Colonic mucosa (tissue), 4 donors: ENCODE results near the gene ADAMTS5. TPM values are rescaled to one million over a fixed set of nuclear protein-coding genes. Genes with fewer than 3 reads are reported as not detected.

Experiments used
- DNase-seq: peaks from one replicate; pipeline ENCODE4 v3.0.0-alpha.2; 2020
- H3K27ac ChIP-seq: fragments of 200-600 bp; one replicate; pipeline ENCODE4 v1.8.0; 2021
- H3K27me3 ChIP-seq: fragments of 200-600 bp; one replicate; pipeline ENCODE4 v1.8.0; 2021
- H3K36me3 ChIP-seq: fragments of 200-600 bp; one replicate; pipeline ENCODE4 v1.8.0; 2021
- H3K4me1 ChIP-seq: fragments of 200-600 bp; one replicate; pipeline ENCODE4 v1.8.0; 2021; ENCODE audit warnings: mild to moderate bottlenecking
- H3K4me3 ChIP-seq: fragments of 200-600 bp; one replicate; pipeline ENCODE4 v1.8.0; 2021
- H3K9ac ChIP-seq, 2 donors: one replicate each; pipeline ENCODE4 v1.7.0; 2013; ENCODE audit warnings: control low read depth in 2 of 2, low read depth in 2 of 2, low read length in 2 of 2
- H3K9me3 ChIP-seq: fragments of 200-600 bp; one replicate; pipeline ENCODE4 v1.8.0; 2021
- CTCF ChIP-seq: fragments of 200-600 bp; IDR thresholded peaks from one replicate; pipeline ENCODE4 v1.8.0; 2022; ENCODE audit warnings: antibody characterized with exemption, mild to moderate bottlenecking
- intact Hi-C: fragments of 100-400 bp; cut with DNase I; formaldehyde crosslinking; loops from one replicate; pipeline ENCODE4 v1.14.1; 2022
- total RNA-seq, 2 donors: library from RNA; stranded (reverse); fragmentation: NEBNext Ultra II Directional in 1 of 2; extraction: Animal tissue kit (Norgen Biotek cat#: 25700) in 1 of 2; gene quantifications; one replicate each; pipeline ENCODE4 v1.2.1, GENCODE V29; 2021
- donor health status: healthy.
- donor health status: DM: no; HTN: no; CAD: no.
- donor health status: DM: no; HTN: no; CAD: no.

Gene ADAMTS5
- total RNA-seq = 1 to 10 TPM in 1 of 2 donors, under 1 TPM in 1; 0.96 to 1.6 TPM

DNA sequence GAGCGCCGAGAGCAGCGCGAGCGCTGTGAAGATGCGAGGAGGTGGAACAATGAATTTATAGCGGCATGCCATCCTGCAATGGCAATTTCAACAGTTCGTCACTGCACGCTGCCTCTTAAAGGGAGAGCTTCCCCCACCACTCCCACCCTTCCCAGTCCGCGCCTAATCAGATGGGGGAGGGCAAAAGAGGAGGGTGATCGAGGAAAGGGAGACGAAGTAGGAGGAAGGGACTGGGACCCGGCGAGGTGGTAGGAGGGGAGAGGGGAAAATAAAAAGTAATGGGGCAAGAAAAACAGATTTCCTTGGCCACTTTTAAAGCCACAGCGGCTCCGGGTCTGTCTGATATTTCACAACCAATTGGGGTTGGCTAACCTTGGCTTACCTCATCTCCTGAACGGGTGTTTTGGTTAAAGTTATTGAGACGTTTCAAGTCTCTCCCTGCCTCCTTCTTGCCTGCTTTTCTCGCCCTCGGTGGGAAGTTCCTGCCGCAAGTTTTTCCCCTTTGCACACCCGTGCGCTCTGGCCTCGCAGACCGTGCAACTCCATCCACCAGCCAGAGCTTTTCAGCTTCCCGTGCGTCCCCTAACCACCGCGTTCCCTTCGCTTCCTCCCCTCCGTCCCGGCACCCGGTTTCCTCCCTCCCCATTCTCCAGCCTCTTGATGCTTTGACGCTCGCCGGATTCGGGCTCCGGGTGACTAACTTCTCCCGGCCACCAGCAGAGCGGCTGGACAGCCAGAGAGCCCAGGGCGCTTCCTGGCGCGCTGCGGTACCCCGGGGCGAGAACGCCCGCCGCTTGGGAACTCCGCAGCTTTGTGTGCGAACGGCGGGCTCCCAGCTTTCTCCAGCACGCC lies at the start of gene ADAMTS5:
ADAMTS5 (minus strand) TSS at position 27 of the 852 bp plus-strand sequence. CDS start 697 bp downstream, outside the sequence.
- peaks cover 15% of the 10 kb centered on the region for H3K27me3 ChIP-seq

GRCh38 chr21:27001526-27001925 lies 34.6 kb upstream of the ADAMTS5 start:
- Histone ChIP-seq H3K4me1 (no peaks in the 10 kb centered on the region), H3K27me3 (no peaks in the 10 kb centered on the region), H3K9ac (no peak overlapping the region), H3K36me3 (no peaks in the 10 kb centered on the region), H3K27ac (no peak overlapping the region), H3K9me3 (no peaks in the 10 kb centered on the region), H3K4me3 (no peak overlapping the region)
- TF ChIP-seq CTCF = no peak
- DNase-seq = no peak
- intact Hi-C loops = no loop called here

More for the DNA sequence above, at the start of gene ADAMTS5:
- intact Hi-C loops = no loop called here
- Histone ChIP-seq H3K9ac (peak within 1 kb of the TSS; percentile 34 to 63), H3K4me3 (peak within 1 kb of the TSS; percentile 33), H3K36me3 (no peaks in the 10 kb centered on the region), H3K4me1 (no peaks in the 10 kb centered on the region), H3K9me3 (no peaks in the 10 kb centered on the region), H3K27ac (peak within 1 kb of the TSS; percentile 50)
- peak; percentile 28 for DNase-seq
- no peak for TF ChIP-seq CTCF

DNA sequence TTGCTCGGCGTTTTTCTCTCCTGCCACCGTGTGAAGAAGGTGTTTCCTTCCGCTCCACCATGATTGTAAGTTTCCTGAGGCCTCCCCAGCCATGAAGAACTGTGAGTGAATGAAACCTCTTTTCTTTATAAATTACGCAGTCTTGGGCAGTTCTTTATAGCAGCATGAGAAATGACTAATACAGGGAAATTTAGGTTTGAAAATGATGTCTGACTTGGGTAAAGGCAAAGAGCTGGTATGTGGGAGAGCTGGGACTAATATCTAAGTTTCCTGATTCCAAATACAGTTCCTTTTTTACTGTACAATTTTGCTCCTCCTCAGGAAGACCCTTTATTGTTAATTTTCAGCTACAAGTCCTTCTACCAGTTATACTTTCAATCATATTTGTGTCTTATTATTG lies 16.7 kb upstream of the ADAMTS5 start:
- TF ChIP-seq CTCF = no peak
- Histone ChIP-seq H3K4me3 (no peak overlapping the region), H3K9me3 (no peaks in the 10 kb centered on the region), H3K27ac (no peak overlapping the region), H3K4me1 (no peaks in the 10 kb centered on the region), H3K36me3 (no peaks in the 10 kb centered on the region), H3K9ac (no peak overlapping the region), H3K27me3 (no peaks in the 10 kb centered on the region)
- no peak for DNase-seq
- intact Hi-C loops = no loop called here

GRCh38 chr21:26982767-26983166 lies 15.9 kb upstream of the ADAMTS5 start:
- Histone ChIP-seq H3K9me3 (no peaks in the 10 kb centered on the region), H3K27ac (no peak overlapping the region), H3K4me3 (no peak overlapping the region), H3K27me3 (no peaks in the 10 kb centered on the region), H3K36me3 (no peaks in the 10 kb centered on the region), H3K9ac (no peak overlapping the region), H3K4me1 (no peaks in the 10 kb centered on the region)
- intact Hi-C loops = no loop called here
- TF ChIP-seq CTCF = no peak
- DNase-seq = no peak

- no peak for DNase-seq
- no peaks in the 10 kb centered on the region for H3K36me3 ChIP-seq
- no peak overlapping the region for H3K4me3 ChIP-seq
- H3K27me3 ChIP-seq = no peaks in the 10 kb centered on the region
- H3K27ac ChIP-seq = no peak overlapping the region
- H3K9ac ChIP-seq = no peak overlapping the region
- TF ChIP-seq CTCF = no peak
- no peaks in the 10 kb centered on the region for H3K9me3 ChIP-seq
- intact Hi-C loops = no loop called here
- H3K4me1 ChIP-seq = no peaks in the 10 kb centered on the region
Measured at GRCh38 chr21:26977746-26978145, 10.9 kb upstream of the ADAMTS5 start.
